Cerebellar nuclear complex (tissue), 1 donor: ENCODE results near the gene POLR3GL.
"Not testable (repeated sequence)": the region's sequence is repeated elsewhere in the genome, so short reads cannot be mapped to it uniquely, and the experiment has no call there.

ENCODE experiments used
- DNase-seq, 2 experiments: peaks; one replicate each; lab custom pipeline; 2025; lab: John Stamatoyannopoulos, UW

POLR3GL gene, protein sequence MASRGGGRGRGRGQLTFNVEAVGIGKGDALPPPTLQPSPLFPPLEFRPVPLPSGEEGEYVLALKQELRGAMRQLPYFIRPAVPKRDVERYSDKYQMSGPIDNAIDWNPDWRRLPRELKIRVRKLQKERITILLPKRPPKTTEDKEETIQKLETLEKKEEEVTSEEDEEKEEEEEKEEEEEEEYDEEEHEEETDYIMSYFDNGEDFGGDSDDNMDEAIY

DNA sequence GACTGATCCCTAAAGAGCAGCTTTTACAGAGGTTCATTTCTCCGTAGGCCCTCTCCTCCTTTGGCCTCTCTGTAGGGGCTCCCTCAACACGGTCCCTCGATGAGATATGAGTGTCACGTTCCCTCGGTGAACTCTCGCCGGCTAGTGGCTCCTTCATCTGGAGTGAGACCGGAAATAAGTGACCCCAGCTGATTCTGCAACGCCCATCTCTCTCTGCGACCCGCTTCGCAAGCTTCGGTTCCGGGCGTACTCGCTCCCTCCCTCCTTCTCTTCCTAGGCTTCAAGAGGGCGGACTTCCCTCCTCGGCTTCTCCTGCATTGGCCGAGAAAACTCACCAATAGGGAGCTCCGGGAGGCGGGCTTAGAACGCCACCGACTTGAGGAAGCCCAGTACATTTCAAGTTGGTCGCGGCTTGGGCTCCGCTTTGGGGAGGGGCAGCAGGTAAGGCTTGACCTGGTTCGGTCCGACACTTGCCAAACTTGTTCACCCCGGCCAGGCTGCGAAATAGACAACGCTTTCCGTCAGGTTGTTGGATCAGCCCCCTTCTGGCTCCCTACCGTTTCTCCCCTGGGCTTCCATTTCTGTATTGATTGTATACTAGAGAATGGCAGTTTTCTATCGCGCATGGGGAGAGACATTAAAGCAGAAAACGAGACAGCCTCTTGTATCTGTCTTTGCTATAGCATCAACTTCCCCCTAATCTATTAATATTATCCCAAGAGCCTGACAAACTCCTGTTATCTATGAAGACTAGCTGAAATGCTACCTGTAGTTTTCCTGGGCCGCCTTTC lies at the start of gene POLR3GL, which contains the start of gene ANKRD34A:
POLR3GL (plus strand) TSS at position 363 of the 791 bp plus-strand sequence. CDS start 10,176 bp downstream, outside the sequence.
ANKRD34A (minus strand) TSS at position 248 of the 791 bp plus-strand sequence. CDS start 2,816 bp downstream, outside the sequence.
- peak; percentile 95 to 96 for DNase-seq

DNA sequence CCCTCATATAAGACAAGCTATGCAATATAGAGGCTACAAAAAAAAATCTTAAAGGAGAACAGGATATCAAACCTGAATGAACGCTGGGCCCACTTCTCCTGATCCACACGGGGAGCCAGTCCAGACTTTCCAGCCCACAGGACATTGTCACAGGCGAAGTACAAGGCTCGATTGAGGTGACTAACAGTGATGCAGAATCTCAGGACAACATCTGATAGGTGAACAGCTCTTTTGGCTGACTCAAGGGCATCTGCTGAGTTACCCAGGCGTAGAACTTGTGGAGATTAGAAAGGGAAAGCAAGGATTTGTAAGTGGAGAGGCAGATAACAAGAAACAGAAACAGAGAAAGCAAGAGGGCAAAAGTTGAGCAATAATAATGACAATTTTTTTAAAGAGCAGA lies 47.7 kb upstream of the POLR3GL start:
- DNase-seq, result no peak

DNA sequence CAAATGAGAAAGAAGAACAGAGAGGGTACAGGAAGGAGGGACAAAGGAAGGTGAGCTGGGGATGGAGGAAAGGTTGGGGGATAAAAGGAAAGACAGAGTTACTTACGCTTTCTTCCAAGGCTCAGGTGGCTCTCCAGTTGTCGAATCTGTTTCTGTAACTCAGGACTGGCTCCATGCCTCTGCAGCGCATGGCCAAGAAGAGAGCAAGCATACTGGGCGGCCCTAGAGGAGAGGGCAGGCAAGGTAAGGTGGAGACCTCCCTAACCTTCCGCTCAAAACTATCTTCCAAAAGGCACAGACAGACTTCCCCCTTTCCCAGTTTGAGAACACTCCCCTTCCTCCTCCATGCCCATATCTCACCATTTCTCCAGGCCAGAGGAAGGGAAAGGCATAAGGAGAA lies 46.9 kb upstream of the POLR3GL start:
- DNase-seq, result no peak

DNA sequence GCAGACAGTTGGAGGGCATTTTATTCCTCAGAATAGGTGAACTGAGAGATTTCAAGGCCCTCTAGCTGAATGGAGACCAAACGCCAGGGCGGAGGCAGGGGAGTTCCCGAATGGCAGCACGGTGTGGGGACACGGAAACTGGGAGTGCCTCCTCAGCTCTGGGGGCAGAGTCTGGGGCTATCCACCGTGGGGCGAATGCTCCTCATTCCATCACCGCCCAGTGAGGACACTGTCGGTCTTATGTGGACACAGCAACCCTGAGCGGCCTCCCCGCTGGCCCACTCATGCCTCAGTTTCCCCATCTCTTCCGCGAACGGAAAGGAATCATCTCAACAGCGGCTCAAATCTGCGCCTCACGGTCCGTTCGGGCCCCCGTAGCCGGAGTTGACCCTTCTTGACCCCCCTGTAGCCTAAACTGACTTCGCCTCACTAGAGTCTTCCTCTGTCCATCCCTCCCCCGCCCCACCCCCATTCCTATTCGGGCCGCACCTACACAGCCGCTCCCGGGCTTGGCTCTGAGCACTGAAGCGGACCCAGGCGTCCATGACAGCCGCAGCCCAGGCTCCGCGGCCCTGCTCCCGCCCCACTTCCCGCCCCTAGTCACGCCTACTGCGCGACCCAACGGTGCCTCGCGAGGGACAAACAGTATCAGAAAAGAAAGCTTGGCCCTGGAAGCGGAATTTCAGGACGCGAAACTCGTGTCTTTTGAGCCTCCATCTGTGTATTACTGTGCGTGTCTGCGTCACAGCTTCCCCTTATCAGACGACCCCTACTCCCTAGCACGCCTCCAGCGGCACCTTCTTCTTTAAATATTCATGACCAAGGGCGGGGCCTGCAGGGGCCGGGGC lies 46.1 kb upstream of the POLR3GL start, which contains the start of gene PEX11B:
PEX11B (minus strand) TSS at position 574 of the 848 bp plus-strand sequence; CDS start at position 545, 29 bp downstream.
- DNase-seq, result peak in 1 of 2 experiments; percentile 73

DNA sequence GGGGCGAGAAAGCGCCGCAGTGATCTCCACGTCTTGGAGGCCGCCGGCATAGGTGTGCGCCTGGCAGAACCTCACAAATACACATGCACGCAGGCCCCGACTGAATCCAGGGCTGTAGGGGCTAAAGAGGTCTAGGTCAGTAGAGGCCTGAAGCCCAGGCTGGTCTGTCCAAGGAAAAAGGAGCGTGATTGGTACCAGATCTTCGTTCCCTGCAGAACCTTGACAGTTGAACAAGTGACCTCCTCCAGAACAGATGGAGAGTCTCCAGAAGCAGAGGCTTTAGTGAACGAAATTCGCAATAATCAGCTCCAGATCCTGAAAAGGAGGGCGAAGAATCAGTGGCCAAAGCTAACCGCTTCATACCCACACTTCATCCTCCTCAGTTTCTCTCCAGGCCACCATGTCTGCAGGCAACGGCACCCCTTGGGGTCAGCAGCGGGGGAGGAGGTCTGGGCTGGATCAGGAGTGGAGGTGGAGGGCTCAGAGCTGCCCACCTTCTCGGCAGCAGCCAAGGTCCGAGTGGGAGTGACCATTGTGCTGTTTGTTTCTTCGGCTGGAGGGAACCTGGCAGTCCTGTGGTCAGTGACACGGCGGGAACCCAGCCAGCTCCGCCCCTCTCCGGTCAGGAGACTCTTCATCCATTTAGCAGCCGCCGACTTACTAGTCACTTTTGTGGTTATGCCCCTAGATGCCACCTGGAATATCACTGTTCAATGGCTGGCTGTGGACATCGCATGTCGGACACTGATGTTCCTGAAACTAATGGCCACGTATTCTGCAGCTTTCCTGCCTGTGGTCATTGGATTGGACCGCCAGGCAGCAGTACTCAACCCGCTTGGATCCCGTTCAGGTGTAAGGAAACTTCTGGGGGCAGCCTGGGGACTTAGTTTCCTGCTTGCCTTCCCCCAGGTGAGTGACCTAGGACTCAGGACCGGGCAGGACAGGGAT lies 45.2 kb upstream of the POLR3GL start:
- DNase-seq, result peak in 1 of 2 experiments; percentile 30

DNA sequence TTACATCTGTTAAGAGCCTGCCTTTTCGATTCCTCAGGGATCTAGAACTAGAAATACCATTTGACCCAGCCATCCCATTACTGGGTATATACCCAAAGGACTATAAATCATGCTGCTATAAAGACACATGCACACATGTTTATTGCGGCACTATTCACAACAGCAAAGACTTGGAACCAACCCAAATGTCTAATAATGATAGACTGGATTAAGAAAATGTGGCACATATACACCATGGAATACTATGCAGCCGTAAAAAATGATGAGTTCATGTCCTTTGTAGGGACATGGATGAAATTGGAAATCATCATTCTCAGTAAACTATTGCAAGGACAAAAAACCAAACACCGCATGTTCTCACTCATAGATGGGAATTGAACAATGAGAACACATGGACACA lies 44.2 kb upstream of the POLR3GL start:
- DNase-seq, result not testable (repeated sequence)

DNA sequence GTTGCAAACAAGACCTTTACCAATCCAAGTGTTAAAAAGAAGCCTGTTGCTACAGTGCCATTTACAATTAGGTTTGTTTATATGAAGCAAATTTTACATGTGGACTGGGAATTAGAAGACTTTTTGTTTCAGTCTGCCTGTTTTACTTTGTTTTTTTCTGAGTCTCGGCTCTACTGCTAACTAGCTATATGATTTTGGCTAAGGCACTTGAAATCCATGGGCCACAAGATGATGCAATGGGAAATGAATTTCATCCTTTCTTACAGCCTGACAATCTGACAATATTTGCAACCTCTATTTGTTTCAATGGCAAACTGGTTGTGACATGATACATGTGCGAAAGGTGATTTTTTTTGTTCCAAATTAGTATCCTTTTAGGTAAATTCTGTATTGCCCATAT lies 42.2 kb upstream of the POLR3GL start:
- no peak for DNase-seq

DNA sequence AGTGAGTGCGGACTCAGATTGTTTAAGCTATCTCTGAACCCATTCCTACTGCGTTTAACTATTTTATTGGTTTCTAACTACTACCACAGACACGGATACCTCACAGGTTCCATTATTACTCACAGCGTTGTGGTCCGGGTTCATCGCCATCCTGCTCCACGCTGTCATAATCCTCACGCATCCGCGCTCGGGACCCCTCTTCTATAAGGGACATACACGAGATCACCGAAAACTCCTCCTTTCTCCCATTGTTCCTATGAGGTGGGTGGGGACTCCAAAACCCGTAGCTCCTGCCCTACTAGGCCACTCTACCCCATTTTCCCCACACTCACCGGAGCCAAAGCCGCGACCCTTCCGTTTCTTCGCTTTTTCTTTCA lies 37.8 kb upstream of the POLR3GL start:
- no peak for DNase-seq

DNA sequence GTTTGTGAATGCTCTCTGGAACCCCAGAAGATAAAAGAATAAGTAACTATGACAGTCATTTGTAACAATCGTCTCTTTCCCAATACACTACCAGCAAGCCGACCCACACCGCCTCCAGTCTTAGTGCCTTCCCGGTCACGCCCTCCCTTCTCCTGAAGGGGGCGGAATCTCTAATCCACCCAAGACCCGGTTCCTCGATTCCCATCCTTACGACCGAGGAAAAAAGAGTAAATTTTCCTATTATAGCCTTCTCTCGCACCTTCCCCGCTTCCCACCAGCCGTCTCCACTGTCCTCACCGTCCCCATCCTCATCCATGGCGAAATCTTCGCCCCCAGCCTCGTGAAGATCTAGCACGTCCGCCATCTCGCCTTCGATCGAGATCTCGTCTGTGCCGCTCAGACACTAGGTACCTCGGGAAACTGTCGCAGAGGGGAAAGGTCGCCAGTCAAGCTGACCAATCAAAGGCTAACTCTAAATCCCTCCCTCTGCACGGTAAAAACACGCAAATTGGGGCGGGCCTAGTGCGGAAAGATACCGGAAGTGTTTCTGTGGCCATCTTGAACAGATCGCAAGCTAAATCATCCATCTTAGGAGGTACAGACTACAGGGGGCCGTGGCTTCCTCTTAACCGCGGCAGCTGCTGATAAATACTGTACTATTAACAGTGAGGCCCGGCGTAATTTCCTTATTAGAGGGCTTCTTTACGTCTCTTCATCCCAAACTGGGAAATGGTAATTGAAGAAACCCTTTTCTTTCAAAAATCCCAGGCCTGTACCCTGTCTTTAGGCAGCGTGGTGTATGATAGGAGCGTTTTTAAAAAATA lies 37.2 kb upstream of the POLR3GL start, which contains the start of gene RBM8A:
RBM8A (minus strand) TSS at position 422 of the 824 bp plus-strand sequence; CDS start at position 364, 58 bp downstream.
- peak; percentile 67 to 90 for DNase-seq

DNA sequence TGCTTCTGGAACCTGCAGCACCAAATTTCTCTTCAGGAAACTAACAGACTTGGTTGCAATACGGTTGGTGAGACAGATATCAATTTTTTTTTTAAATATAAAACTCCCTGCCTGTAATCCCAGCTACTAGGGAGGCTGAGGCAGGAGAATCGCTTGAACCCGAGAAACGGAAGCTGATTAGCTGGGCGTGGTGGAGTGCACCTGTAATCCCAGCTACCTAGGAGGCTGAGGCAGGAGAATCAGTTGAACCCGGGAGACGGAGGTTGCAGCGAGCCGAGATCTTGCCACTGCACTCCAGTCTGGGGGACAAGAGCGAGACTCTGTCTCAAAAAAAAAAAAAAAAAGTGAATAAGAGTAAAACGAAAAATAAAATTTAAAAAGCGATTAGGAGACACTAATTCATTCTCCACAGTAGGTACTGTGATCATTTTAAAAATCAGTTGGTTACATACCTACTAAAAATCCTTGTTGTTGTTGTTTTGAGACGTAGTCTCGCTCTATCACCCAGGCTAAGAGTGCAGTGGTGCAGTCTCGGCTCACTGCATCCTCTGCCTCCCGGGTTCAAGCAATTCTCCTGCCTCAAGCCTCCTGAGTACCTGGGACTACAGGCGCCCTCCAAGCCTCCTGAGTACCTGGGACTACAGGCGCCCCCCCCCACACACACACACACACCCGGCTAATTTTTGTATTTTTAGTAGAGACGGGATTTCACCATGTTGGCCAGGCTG lies 36.4 kb upstream of the POLR3GL start:
- DNase-seq, result no peak

DNA sequence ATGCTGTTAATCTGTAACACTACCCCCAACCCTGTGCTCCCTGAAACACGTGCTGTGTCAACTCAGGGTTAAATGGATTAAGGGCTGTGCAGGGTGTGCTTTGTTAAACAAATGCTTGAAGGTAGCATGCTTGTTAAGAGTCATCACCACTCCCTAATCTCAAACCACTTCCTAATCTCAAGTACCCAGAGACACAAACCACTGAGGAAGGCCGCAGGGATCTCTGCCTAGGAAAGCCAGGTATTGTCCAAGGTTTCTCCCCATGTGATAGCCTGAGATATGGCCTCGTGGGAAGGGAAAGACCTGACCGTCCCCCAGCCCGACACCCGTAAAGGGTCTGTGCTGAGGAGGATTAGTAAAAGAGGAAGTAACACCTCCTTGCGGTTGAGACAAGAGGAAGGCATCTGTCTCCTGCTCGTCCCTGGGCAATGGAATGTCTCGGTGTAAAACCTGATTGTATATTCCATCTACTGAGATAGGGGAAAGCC lies 31.9 kb upstream of the POLR3GL start:
- DNase-seq, result not testable (repeated sequence)

DNA sequence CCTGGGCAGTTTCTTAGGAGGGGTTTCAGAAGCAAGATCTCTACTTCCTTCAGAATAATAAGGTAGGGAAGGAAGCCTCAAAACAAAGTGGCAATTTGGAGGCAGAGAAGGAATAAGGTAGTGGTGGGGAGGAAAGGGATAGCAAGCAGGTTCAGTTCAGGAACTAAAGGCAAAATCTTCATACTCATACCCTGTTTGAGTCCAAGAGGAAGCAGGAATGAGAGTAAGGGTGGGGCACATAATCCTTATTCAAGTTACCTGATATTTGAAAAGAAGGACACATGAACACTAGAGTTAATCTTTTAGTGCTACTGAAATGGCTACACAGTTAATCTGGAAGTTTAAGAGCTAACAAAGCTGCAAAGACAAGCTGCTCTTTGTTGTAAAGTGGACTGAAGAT lies 28.8 kb upstream of the POLR3GL start:
- no peak for DNase-seq

DNA sequence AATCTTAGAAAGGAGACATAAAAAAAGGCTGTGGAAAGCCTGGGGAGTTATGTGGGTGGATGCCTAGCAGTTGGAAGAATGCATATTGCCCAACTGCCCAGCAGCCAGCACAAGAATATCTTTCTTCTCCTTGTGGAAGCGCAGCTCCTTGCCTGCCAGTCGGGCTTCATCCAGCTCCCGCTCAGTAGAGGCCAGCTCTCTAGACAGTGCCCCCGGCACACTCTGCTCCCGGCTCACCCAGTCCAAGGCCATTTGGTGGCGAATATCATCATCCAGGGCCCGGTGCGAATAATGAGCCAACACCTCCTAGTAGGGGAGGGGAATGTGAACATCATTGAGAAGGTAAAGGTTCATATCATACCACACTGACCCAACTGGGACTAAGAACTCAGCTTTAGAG lies 28.2 kb upstream of the POLR3GL start:
- no peak for DNase-seq

DNA sequence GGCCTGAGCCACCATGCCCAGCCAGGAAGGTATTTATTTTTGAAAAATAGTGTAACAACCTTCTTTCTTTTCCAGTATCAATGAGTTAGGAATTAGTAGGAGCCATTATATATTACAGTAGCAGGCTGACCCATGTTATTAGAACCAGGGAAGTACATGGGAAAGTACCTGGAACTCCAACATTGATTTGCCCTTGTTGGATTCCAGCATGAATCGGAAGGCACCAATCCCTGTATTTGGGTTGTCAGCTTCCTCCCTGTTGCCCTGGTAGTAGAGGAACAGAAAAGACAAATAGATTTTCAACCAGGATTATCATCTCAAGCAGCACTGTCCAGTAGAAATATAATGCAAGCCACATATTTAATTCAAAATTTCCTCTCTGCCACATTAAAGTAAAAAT lies 27.1 kb upstream of the POLR3GL start:
- no peak for DNase-seq

DNA sequence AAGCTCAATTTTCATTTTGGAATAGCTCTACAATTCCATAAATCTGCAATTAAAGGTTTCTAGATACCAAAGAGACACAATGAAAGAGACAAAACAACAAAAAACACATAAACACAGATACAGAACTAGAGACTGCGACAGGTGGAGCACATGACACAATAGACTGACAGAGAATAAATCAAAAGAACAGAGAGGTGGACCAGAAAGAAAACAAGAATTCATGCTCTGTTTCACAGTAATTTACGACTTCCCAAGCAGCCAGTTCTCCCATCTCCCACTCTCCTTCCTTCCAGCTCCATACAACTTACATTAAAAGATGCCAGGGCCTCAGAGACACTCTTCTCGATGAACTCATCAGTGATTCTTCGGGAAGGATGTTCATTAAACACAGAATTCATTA lies 22.1 kb upstream of the POLR3GL start:
- no peak for DNase-seq

DNA sequence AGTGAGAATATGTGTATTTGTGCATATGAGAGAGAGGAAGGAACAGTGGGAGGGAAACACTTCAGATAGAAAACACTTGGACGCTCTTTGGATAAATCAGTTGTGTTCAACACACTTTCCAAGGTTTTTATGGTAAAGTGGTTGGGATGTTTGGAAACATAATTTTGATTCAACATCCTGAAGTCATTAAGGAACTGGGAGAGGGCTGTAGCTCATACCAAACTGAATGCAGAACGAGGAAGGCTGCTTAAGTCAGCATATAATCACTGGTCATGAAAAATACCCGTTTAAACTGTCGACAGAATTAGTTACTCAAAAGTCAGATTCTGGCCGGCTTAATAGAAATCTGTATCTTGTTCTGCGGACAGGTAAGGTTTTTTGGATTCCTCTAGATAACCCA lies 21.6 kb upstream of the POLR3GL start:
- DNase-seq, result no peak

DNA sequence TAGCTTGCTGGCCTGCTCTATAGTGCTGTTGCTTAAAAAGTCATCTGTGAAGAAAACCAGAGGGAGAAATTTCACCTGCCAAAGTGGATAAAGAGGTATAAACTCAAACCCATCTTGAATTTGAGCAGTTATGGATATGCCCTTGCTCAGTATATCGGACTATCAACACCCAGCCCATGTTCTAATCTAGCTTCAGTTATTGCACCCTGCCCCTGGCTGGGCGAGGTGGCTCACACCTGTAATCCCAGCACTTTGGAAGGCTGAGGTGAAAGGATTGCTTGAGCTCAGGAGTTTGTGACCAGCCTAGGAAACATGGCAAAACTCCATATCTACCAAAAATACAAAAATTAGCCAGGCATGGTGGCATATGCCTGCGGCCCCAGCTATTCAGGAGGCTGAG lies 20.0 kb upstream of the POLR3GL start:
- DNase-seq, result no peak

DNA sequence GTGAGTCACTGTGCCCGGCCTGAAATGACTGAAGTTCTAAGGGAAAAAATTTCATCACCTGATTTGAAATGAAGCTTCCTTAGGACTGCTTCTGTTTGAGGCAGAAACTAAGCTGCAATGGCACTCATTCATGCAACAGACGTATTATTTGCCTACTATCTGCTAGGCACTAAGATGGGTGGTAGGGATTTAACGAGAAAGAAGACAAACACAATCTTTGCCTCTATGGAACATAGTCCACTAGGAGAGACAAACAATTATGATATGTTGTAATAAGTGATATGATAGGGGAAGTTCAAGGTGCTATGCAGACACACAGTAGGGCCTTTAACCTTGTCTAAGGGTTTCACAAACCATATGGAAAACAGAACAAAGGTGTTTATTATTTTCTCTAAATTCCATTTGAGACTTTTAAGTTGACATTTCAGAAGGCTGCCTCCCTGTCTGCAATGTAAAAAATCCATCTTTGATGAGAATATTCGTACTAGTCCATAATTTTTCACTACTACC lies 18.0 kb upstream of the POLR3GL start:
- DNase-seq, result no peak

DNA sequence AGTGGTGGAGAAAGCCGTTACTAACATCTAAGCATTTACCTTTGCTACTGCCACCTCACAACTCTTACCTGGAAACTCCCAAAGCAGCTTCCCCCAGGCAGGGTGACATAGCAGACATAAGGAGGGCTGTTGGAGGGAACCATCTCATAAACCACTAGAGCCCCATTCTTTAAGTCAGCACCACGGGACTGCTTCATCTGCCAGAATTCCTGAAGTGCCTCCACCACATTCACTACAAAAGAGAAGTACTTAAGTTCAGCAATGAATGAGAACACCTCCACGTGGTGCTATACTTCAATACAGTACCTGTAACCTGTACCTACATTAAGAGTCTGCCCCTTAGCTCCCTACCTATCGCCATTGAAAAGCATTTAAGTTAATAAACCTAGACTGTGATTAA lies 16.9 kb upstream of the POLR3GL start:
- DNase-seq, result no peak
